Measurements from ENCODE around the gene POSTN.

POSTN gene

DNA sequence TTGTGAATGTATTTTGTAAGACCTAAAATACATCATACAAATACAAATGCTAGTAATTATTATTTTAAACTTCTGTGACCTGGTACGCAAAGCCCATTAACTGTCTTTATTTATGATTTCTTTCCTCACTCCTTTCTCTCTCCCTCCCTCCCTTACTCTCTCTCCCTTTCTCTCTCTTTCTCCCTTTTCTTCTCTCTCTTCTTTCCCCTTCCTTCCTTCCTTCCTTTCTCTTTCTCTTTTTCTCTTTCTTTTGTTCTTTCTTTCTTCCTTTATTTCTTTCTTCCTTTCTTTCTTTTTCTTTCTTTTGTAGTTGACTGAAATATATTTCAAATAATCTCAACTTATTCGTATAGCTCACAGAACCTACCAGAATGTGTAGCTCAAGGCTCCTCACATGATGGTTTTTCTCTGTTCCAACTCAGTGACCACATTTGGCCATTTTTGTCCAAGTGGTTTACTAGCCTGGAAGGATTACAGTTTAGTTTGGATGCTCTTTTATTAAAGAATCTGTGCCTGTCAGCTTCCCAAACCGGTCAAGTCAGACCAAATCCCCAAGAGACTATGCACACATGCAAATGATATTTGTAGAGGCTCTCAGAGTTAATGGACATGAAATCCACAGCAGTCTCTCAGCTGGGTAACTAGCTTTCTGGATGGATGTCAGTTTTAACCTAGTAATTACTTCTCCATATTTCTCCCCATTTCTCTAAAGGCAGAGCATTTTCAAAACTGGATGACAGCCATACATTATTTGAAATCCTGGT, 71.7 kb downstream of the POSTN start:
- DNase-seq = no peak

DNA sequence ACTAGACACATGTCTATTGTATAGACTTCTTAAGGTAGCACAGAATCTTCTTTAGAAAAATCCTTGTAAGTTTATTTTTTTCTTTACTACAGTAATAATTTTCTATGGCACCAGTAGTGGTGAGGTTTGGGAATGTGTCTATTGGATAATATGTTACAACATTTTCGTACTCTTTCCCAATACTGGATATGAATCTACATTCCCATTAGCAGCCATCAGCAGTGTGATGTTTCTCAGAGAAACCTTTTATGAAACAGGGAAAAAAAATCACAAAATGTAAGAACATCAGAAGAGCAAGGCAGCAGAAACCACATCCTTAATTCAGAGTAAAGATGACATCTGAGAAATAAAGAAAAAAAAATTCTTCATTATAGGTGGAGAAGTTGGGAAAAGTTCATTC, 83.3 kb downstream of the POSTN start:
- DNase-seq = no peak
